ENCODE results near the gene PLEKHF1. TPM values are rescaled to one million over a fixed set of nuclear protein-coding genes. Genes with fewer than 3 reads are reported as not detected.

PLEKHF1 gene
- total RNA-seq, 1 donor from 2014 or later = 17.3 TPM

DNA sequence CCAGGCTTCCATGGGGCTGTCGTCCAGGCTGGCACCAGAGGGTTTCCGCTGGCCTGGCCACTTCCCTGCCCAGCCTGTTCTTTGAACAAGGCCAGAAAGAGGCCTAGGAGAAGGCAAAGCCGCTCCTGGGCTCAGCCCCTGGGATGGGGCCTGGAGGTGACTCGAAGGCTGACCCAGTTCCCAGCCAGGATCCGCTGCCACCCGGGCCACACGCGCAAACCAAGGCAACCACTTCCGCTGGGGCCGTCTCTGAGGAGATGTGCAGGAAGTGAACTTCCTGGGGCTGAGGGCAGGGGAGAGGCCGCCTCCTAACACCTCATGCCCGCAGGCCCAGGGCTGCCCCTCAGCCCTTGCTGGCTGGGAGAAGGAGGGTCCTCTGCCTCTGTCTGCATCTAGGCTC is 15.2 kb downstream of the PLEKHF1 start:
- H3K9me3 ChIP-seq = no peaks in the 10 kb centered on the region
- peak; percentile 77 for DNase-seq
- H3K27ac ChIP-seq = peak overlapping the region; percentile 55
- H3K4me3 ChIP-seq = no peak overlapping the region
- H3K4me1 ChIP-seq = peaks cover 55% of the 10 kb centered on the region
- peaks cover 16% of the 10 kb centered on the region for H3K36me3 ChIP-seq
- no peaks in the 10 kb centered on the region for H3K27me3 ChIP-seq
- intact Hi-C loops (cut with DNase I) = no loop called here
- peak; percentile 46 for ATAC-seq
- TF ChIP-seq, protein P1, sequence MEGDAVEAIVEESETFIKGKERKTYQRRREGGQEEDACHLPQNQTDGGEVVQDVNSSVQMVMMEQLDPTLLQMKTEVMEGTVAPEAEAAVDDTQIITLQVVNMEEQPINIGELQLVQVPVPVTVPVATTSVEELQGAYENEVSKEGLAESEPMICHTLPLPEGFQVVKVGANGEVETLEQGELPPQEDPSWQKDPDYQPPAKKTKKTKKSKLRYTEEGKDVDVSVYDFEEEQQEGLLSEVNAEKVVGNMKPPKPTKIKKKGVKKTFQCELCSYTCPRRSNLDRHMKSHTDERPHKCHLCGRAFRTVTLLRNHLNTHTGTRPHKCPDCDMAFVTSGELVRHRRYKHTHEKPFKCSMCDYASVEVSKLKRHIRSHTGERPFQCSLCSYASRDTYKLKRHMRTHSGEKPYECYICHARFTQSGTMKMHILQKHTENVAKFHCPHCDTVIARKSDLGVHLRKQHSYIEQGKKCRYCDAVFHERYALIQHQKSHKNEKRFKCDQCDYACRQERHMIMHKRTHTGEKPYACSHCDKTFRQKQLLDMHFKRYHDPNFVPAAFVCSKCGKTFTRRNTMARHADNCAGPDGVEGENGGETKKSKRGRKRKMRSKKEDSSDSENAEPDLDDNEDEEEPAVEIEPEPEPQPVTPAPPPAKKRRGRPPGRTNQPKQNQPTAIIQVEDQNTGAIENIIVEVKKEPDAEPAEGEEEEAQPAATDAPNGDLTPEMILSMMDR (IDR thresholded peaks at IDR 0.05) = no peak

DNA sequence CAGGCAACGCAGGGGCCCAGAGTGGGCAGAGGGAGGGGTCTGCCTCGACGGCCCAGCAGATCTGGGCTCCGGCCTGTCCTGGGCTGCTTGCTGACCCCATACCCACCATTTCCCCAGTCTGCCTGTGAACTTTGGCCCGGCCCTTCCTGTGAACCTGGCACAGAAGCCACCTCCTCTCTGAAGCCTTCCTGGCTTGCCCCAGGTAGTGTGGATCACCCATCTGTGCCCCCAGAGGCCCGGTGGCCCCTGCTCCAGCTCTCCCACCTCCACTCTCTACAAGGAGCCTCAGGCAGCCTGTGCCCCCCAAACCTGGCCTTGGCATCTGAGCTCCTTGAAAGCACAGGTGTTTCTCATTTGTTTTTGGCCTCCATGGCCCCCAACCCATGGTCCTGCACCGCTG is 15.7 kb downstream of the PLEKHF1 start:
- peaks cover 11% of the 10 kb centered on the region for H3K36me3 ChIP-seq
- no peaks in the 10 kb centered on the region for H3K27me3 ChIP-seq
- no peak for DNase-seq
- intact Hi-C loops (cut with DNase I) = no loop called here
- no peaks in the 10 kb centered on the region for H3K9me3 ChIP-seq
- peak overlapping the region; percentile 55 for H3K27ac ChIP-seq
- TF ChIP-seq, protein P1 (IDR thresholded peaks at IDR 0.05) = no peak
- no peak for ATAC-seq
- peaks cover 50% of the 10 kb centered on the region for H3K4me1 ChIP-seq
- no peak overlapping the region for H3K4me3 ChIP-seq

DNA sequence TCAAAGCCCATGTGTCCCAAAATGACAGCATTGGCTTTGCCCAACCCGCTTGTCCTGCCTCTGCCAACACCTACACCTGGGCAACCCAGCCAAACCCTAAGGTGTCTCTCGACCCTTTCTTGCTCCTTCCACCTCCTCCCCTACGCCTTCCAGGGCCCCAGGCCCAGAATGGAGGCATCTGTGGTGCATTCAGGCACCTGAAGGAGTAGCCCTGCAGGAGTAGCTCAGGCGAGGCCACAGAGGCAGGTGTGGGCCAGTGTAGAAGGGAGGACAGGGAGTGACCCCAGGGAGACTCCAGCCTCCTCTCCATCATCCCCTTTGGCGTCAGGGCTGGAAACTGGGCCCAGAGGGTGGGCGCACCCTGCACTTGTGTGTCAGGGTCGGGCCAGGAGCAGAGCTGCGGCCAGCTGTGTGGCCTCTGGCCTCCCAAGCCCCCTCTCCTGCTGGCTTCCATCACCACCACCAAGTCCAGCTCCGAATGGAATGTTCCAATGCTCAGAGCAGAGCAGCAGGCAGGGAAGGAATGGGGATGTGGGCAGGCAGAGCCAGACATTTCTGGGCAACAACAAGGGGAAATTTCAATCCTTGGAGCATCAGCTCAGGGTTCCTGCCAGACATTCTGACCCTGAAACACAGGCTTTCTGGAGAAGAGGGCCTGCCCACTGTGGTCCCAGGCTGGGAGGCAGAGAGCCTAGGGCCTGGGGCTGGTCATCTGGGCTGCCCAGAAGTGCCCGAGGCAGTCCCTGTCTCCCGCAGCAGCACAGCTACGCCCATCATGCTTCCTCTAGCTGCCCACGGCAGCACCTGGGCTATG is 16.4 kb downstream of the PLEKHF1 start:
- ATAC-seq (peak; percentile 8), DNase-seq (no peak)
- intact Hi-C loops (cut with DNase I) = no loop called here
- Histone ChIP-seq H3K36me3 (peaks cover 8% of the 10 kb centered on the region), H3K27me3 (no peaks in the 10 kb centered on the region), H3K4me3 (no peak overlapping the region), H3K4me1 (peaks cover 43% of the 10 kb centered on the region), H3K27ac (peak overlapping the region; percentile 55), H3K9me3 (no peaks in the 10 kb centered on the region)
- TF ChIP-seq, protein P1 (IDR thresholded peaks at IDR 0.05) = no peak

DNA sequence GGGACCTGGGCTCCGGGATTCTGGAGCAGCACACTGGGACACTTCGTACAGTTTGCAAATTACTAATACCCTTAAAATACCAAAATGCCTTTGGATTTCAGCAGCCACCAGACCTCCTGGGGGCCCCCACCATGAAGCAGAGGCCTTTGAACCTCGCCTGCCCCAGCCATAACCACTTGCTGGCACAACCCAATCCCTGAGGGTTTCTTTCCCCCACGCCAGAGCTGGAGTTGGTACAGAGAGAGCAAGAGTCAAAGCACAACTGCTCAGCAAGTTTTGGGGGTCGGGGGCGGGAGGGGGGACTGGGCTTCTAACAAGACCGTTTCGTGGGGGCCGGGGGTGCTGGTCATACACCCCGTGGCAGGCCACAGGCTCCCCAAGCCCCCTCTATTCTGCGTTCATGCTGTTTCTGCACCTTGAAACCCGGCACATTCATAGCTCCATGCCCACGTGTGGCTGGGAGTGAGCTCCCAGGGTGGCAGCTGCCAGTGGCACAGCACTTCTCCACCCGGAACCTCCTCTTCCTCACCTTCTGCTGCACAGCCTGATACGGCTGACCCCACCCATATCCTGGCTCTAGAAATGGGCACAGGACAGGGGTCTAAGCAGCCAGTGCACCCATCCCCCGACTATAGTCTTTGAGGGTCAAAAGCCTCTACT is 17.1 kb downstream of the PLEKHF1 start:
- Histone ChIP-seq H3K27ac (peak overlapping the region; percentile 36), H3K4me3 (no peak overlapping the region), H3K9me3 (no peaks in the 10 kb centered on the region), H3K36me3 (peaks cover 4% of the 10 kb centered on the region), H3K27me3 (no peaks in the 10 kb centered on the region), H3K4me1 (peaks cover 36% of the 10 kb centered on the region)
- ATAC-seq (no peak), DNase-seq (no peak)
- TF ChIP-seq, protein P1 (IDR thresholded peaks at IDR 0.05) = no peak
- intact Hi-C loops (cut with DNase I) = no loop called here

DNA sequence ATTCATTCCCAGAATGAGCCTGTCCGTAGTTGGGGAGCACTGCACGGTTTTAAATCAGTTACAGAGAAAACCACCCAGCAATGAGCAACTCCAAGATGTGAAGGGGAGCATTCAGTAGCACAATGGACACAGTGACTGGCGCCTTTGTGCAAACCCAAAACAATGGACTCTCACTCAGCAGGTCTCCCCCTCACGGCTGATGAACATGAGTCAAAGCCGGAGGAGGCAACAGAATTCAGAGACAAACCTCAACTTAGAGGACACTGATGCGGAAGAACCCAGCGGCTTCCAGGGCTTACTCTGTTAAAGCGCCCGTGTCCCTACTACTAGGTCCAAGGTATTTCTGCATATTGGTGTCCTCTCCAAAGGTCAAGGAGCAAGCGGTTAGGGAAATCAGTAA is 17.7 kb downstream of the PLEKHF1 start:
- Histone ChIP-seq H3K27me3 (no peaks in the 10 kb centered on the region), H3K9me3 (no peaks in the 10 kb centered on the region), H3K4me1 (peaks cover 30% of the 10 kb centered on the region), H3K4me3 (no peak overlapping the region), H3K27ac (peak overlapping the region; percentile 36), H3K36me3 (no peaks in the 10 kb centered on the region)
- DNase-seq = no peak
- TF ChIP-seq, protein P1 (IDR thresholded peaks at IDR 0.05) = no peak
- ATAC-seq = no peak
- intact Hi-C loops (cut with DNase I) = no loop called here

Measured in upper lobe of right lung (tissue), 1 donor.